Stimulated activated naive CD8-positive, alpha-beta T cell treated with anti-CD3 and anti-CD28 coated beads, Interleukin-15, Interleukin-2, amounts not matched to agents 100 ng/mL and 50 ng/mL, for 24 hours (primary cell): ENCODE measurements around the gene SOD2.
"Not testable (repeated sequence)": the region's sequence is repeated elsewhere in the genome, so short reads cannot be mapped to it uniquely, and the experiment has no call there.

Source experiments
- H3K27ac Mint-ChIP-seq: one replicate; pipeline ENCODE4 v1.8.0; 2021; ENCODE audit warnings: mild to moderate bottlenecking, mixed read lengths
- H3K27me3 Mint-ChIP-seq: one replicate; pipeline ENCODE4 v1.8.0; 2021; ENCODE audit warnings: mixed read lengths
- H3K36me3 Mint-ChIP-seq: one replicate; pipeline ENCODE4 v1.8.0; 2021; ENCODE audit warnings: low read depth, mixed read lengths
- H3K4me1 Mint-ChIP-seq: one replicate; pipeline ENCODE4 v1.8.0; 2021; ENCODE audit warnings: low read depth, mixed read lengths
- H3K4me3 Mint-ChIP-seq: one replicate; pipeline ENCODE4 v1.8.0; 2021; ENCODE audit warnings: mild to moderate bottlenecking, mixed read lengths
- H3K9me3 Mint-ChIP-seq: one replicate; pipeline ENCODE4 v1.8.0; 2021; ENCODE audit warnings: mixed read lengths

SOD2 gene

GRCh38 chr6:159693894-159694545, 979 bp upstream of the SOD2 start:
- Mint-ChIP-seq H3K36me3 (peaks cover 14% of the 10 kb centered on the region), H3K27me3 (no peaks in the 10 kb centered on the region), H3K4me1 (peaks cover 44% of the 10 kb centered on the region), H3K27ac (peak overlapping the region; percentile 90), H3K9me3 (no peaks in the 10 kb centered on the region), H3K4me3 (peak overlapping the region; percentile 95)

GRCh38 chr6:159692303-159693127, 526 bp downstream of the SOD2 start:
- Mint-ChIP-seq H3K9me3 (no peaks in the 10 kb centered on the region), H3K4me1 (peaks cover 56% of the 10 kb centered on the region), H3K4me3 (peak overlapping the region; percentile 95), H3K36me3 (peaks cover 27% of the 10 kb centered on the region), H3K27me3 (no peaks in the 10 kb centered on the region), H3K27ac (peak overlapping the region; percentile 92)

- Mint-ChIP-seq H3K4me1 (peaks cover 62% of the 10 kb centered on the region), H3K27ac (peak overlapping the region; percentile 61), H3K9me3 (no peaks in the 10 kb centered on the region), H3K27me3 (no peaks in the 10 kb centered on the region), H3K36me3 (peaks cover 33% of the 10 kb centered on the region), H3K4me3 (peak overlapping the region; percentile 95)
Measured at GRCh38 chr6:159691963-159692287, 1.1 kb downstream of the SOD2 start.

- Mint-ChIP-seq H3K36me3 (peaks cover 38% of the 10 kb centered on the region), H3K27me3 (no peaks in the 10 kb centered on the region), H3K9me3 (no peaks in the 10 kb centered on the region), H3K27ac (peak overlapping the region; percentile 61), H3K4me3 (peak overlapping the region; percentile 95), H3K4me1 (peaks cover 66% of the 10 kb centered on the region)
Measured at GRCh38 chr6:159691133-159691962, 1.7 kb downstream of the SOD2 start.

- not testable (repeated sequence) for H3K9me3 Mint-ChIP-seq, H3K27me3 Mint-ChIP-seq, H3K27ac Mint-ChIP-seq, H3K4me3 Mint-ChIP-seq
- Mint-ChIP-seq H3K4me1 (peaks cover 65% of the 10 kb centered on the region), H3K36me3 (peaks cover 46% of the 10 kb centered on the region)
Measured at GRCh38 chr6:159690135-159690534, 2.9 kb downstream of the SOD2 start.

- peaks cover 51% of the 10 kb centered on the region for H3K36me3 Mint-ChIP-seq
- H3K4me3 Mint-ChIP-seq, result no peak overlapping the region
- H3K27ac Mint-ChIP-seq, result peak overlapping the region; percentile 51
- no peaks in the 10 kb centered on the region for H3K9me3 Mint-ChIP-seq
- peaks cover 54% of the 10 kb centered on the region for H3K4me1 Mint-ChIP-seq
- no peaks in the 10 kb centered on the region for H3K27me3 Mint-ChIP-seq
Measured at GRCh38 chr6:159689001-159689400, 4.0 kb downstream of the SOD2 start.

- peaks cover 56% of the 10 kb centered on the region for H3K36me3 Mint-ChIP-seq
- no peaks in the 10 kb centered on the region for H3K27me3 Mint-ChIP-seq
- H3K4me3 Mint-ChIP-seq, result peak overlapping the region; percentile 33
- peaks cover 53% of the 10 kb centered on the region for H3K4me1 Mint-ChIP-seq
- H3K27ac Mint-ChIP-seq, result no peak overlapping the region
- H3K9me3 Mint-ChIP-seq, result no peaks in the 10 kb centered on the region
Measured at GRCh38 chr6:159688266-159688905, 4.7 kb downstream of the SOD2 start.

- H3K36me3 Mint-ChIP-seq, result peaks cover 59% of the 10 kb centered on the region
- H3K4me3 Mint-ChIP-seq, result no peak overlapping the region
- H3K4me1 Mint-ChIP-seq, result peaks cover 52% of the 10 kb centered on the region
- H3K27ac Mint-ChIP-seq, result no peak overlapping the region
- H3K27me3 Mint-ChIP-seq, result no peaks in the 10 kb centered on the region
- no peaks in the 10 kb centered on the region for H3K9me3 Mint-ChIP-seq
Measured at GRCh38 chr6:159687341-159687740, 5.7 kb downstream of the SOD2 start.

- H3K36me3 Mint-ChIP-seq, result peaks cover 61% of the 10 kb centered on the region
- H3K4me3 Mint-ChIP-seq, result no peak overlapping the region
- peak overlapping the region; percentile 65 for H3K27ac Mint-ChIP-seq
- H3K27me3 Mint-ChIP-seq, result no peaks in the 10 kb centered on the region
- H3K9me3 Mint-ChIP-seq, result no peaks in the 10 kb centered on the region
- H3K4me1 Mint-ChIP-seq, result peaks cover 49% of the 10 kb centered on the region
Measured at GRCh38 chr6:159686703-159687102, 6.3 kb downstream of the SOD2 start.

GRCh38 chr6:159686040-159686439, 7.0 kb downstream of the SOD2 start:
- Mint-ChIP-seq H3K4me1 (peaks cover 49% of the 10 kb centered on the region), H3K36me3 (peaks cover 61% of the 10 kb centered on the region), H3K27me3 (no peaks in the 10 kb centered on the region), H3K4me3 (no peak overlapping the region), H3K27ac (peak overlapping the region; percentile 36), H3K9me3 (no peaks in the 10 kb centered on the region)

- Mint-ChIP-seq H3K36me3 (peaks cover 69% of the 10 kb centered on the region), H3K27me3 (no peaks in the 10 kb centered on the region), H3K4me1 (peaks cover 56% of the 10 kb centered on the region), H3K27ac (no peak overlapping the region), H3K4me3 (no peak overlapping the region), H3K9me3 (no peaks in the 10 kb centered on the region)
Measured at GRCh38 chr6:159684013-159684304, 9.1 kb downstream of the SOD2 start.

- no peaks in the 10 kb centered on the region for H3K9me3 Mint-ChIP-seq
- peaks cover 47% of the 10 kb centered on the region for H3K4me1 Mint-ChIP-seq
- no peak overlapping the region for H3K4me3 Mint-ChIP-seq
- H3K36me3 Mint-ChIP-seq, result peaks cover 63% of the 10 kb centered on the region
- no peaks in the 10 kb centered on the region for H3K27me3 Mint-ChIP-seq
- H3K27ac Mint-ChIP-seq, result no peak overlapping the region
Measured at GRCh38 chr6:159682810-159683209, 10.2 kb downstream of the SOD2 start.

- Mint-ChIP-seq H3K27me3 (no peaks in the 10 kb centered on the region), H3K9me3 (no peaks in the 10 kb centered on the region), H3K27ac (no peak overlapping the region), H3K4me1 (peaks cover 43% of the 10 kb centered on the region), H3K4me3 (no peak overlapping the region), H3K36me3 (peaks cover 59% of the 10 kb centered on the region)
Measured at GRCh38 chr6:159682295-159682694, 10.7 kb downstream of the SOD2 start.

GRCh38 chr6:159681191-159681880, 11.7 kb downstream of the SOD2 start:
- H3K4me1 Mint-ChIP-seq, result peaks cover 36% of the 10 kb centered on the region

More at GRCh38 chr6:159681191-159681880, 11.7 kb downstream of the SOD2 start:
- H3K27me3 Mint-ChIP-seq, result no peaks in the 10 kb centered on the region
- H3K36me3 Mint-ChIP-seq, result peaks cover 56% of the 10 kb centered on the region
- no peaks in the 10 kb centered on the region for H3K9me3 Mint-ChIP-seq
- H3K27ac Mint-ChIP-seq, result peak overlapping the region; percentile 32
- H3K4me3 Mint-ChIP-seq, result no peak overlapping the region
